Measurements from ENCODE around the gene HPN.

The HPN gene

DNA sequence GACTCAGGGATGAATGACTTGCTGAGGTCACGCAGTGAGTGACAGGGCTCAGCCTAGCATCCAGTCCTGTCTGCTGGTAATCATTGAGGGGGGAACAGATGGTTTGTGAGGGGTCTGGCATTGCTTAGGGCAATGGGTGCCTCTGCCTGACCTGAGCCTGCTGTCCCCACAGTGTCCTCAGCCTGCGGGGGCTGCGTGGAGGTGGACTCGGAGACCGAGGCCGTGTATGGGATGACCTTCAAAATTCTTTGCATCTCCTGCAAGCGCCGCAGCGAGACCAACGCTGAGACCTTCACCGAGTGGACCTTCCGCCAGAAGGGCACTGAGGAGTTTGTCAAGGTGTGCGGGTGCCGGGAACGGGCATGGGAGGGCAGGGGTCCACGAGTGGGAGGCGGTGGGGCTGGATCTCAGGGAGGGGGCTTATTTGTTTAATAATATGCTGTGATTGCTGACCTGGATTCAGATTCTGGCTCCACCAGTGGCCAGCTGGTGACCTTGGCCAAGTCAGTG is 9.1 kb upstream of the HPN start:
- Histone ChIP-seq H3K36me3 (ENCODE audit: control insufficient read depth, insufficient read depth, low read length) (no peaks in the 10 kb centered on the region), H3K9ac (ENCODE audit: low read length) (no peak overlapping the region), H3K4me3 (ENCODE audit: low read length) (no peak overlapping the region), H3K4me1 (ENCODE audit: control insufficient read depth, insufficient read depth, low read length) (peaks cover 6% of the 10 kb centered on the region), H3K9me3 (ENCODE audit: control insufficient read depth, low read length) (no peaks in the 10 kb centered on the region), H3K27me3 (ENCODE audit: control insufficient read depth, insufficient read depth, low read length) (peaks cover 21% of the 10 kb centered on the region)

DNA sequence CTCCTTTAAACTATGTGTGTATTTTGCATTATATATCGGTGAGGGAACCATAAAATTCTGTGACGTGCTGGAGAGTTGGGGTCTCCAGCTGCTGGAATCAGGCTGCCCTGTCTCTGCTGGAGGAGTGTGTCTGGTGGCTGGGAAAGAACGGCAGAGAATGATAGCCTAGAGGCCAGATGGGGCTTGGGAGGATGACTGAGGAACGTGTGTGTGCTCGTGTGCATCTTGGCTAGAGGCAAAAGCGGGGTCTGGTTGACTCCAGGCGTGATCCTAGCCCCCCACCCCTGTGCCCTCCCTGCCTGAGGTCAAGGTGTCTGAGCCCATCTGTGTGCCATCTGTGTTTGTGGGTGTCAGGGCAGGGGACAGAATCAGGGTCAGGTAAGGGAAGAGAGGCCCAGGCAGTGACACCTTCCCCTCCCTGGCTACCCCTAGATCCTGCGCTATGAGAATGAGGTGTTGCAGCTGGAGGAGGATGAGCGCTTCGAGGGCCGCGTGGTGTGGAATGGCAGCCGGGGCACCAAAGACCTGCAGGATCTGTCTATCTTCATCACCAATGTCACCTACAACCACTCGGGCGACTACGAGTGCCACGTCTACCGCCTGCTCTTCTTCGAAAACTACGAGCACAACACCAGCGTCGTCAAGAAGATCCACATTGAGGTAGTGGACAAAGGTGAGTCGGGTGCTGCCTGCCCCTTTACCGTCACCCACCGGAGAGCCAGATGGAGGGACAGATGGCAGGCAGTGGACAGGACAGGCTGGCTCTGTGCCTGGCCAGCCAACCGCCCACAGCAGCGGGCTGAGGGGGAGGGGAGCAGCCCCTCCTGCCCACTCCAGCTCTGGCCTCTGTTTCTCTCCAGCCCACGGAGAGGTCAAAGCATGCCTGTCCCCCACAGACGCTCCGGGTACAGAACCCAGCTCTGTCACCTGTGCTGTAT is 8.2 kb upstream of the HPN start:
- Histone ChIP-seq H3K36me3 (ENCODE audit: control insufficient read depth, insufficient read depth, low read length) (no peaks in the 10 kb centered on the region), H3K27me3 (ENCODE audit: control insufficient read depth, insufficient read depth, low read length) (peaks cover 21% of the 10 kb centered on the region), H3K4me1 (ENCODE audit: control insufficient read depth, insufficient read depth, low read length) (peaks cover 6% of the 10 kb centered on the region), H3K4me3 (ENCODE audit: low read length) (no peak overlapping the region), H3K9me3 (ENCODE audit: control insufficient read depth, low read length) (no peaks in the 10 kb centered on the region), H3K9ac (ENCODE audit: low read length) (no peak overlapping the region)

DNA sequence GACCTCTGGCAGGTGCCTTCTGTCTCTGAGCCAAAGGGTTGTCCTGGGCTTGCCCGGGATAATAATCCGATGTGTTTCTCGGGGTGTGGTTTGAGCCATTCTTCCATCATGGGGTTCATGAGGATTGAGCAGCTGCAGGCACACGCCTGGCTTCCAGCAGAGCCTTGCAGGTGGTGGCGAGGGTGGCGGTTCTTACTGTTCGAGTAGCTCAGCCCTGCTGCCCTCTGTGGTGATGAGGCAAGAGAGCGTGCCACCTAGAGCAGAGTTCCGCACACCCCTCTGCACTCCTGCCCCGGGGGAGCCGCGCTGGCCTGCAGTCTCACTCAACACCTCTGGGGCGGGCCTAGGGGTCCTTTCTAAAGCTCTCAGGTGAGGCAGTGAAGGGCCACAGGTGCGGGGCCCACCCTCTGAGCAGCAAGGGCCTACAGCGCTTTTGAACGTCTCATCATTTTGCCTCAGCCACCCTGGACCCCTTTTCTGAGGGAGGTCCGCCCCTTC is 7.5 kb upstream of the HPN start:
- Histone ChIP-seq H3K4me1 (ENCODE audit: control insufficient read depth, insufficient read depth, low read length) (peaks cover 6% of the 10 kb centered on the region), H3K9ac (ENCODE audit: low read length) (no peak overlapping the region), H3K27me3 (ENCODE audit: control insufficient read depth, insufficient read depth, low read length) (peaks cover 21% of the 10 kb centered on the region)

DNA sequence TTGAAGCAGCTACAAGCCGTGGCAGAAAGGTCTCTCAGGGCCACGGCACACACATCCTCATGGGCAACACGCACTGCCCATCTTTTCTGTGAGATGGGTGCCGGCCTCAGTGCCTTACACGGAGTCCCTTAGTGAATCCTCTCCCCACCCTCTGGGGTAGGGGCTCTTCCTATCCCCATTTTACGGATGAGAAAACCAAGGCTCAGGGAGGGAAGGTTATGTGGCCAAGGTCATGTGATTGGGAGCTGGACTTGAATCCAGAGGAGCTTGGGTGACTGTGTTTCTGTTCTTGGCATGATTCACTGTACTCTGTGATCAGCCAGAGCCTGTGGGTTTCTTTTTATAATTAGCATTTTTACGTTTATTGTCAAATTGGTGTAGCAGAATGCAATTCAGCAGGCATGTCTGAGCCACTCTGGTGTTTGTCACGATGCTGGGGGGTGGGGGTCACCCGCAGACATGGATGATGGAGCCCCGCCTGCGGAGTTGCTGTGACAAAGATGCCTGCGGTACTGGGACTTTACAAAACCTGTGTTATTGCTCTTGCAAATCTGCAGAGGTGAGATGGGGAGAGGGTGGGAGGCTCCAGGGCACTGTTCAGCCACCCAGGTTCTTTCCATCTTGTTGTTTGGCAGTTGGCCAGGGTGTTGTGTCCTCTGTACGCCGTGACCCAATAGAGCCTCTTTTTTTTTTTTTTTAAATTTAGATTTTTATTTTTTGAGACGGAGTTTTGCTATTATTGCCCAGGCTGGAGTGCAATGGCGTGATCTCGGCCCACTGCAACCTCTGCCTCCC is 6.7 kb upstream of the HPN start:
- H3K4me3 ChIP-seq (ENCODE audit: low read length) = no peak overlapping the region
- no peak overlapping the region for H3K9ac ChIP-seq (ENCODE audit: low read length)
- no peaks in the 10 kb centered on the region for H3K36me3 ChIP-seq (ENCODE audit: control insufficient read depth, insufficient read depth, low read length)
- H3K4me1 ChIP-seq (ENCODE audit: control insufficient read depth, insufficient read depth, low read length) = peaks cover 3% of the 10 kb centered on the region
- H3K27me3 ChIP-seq (ENCODE audit: control insufficient read depth, insufficient read depth, low read length) = peaks cover 19% of the 10 kb centered on the region
- no peaks in the 10 kb centered on the region for H3K9me3 ChIP-seq (ENCODE audit: control insufficient read depth, low read length)

More for the DNA sequence above, 7.5 kb upstream of the HPN start:
- Histone ChIP-seq H3K36me3 (ENCODE audit: control insufficient read depth, insufficient read depth, low read length) (no peaks in the 10 kb centered on the region), H3K9me3 (ENCODE audit: control insufficient read depth, low read length) (no peaks in the 10 kb centered on the region), H3K4me3 (ENCODE audit: low read length) (no peak overlapping the region)

DNA sequence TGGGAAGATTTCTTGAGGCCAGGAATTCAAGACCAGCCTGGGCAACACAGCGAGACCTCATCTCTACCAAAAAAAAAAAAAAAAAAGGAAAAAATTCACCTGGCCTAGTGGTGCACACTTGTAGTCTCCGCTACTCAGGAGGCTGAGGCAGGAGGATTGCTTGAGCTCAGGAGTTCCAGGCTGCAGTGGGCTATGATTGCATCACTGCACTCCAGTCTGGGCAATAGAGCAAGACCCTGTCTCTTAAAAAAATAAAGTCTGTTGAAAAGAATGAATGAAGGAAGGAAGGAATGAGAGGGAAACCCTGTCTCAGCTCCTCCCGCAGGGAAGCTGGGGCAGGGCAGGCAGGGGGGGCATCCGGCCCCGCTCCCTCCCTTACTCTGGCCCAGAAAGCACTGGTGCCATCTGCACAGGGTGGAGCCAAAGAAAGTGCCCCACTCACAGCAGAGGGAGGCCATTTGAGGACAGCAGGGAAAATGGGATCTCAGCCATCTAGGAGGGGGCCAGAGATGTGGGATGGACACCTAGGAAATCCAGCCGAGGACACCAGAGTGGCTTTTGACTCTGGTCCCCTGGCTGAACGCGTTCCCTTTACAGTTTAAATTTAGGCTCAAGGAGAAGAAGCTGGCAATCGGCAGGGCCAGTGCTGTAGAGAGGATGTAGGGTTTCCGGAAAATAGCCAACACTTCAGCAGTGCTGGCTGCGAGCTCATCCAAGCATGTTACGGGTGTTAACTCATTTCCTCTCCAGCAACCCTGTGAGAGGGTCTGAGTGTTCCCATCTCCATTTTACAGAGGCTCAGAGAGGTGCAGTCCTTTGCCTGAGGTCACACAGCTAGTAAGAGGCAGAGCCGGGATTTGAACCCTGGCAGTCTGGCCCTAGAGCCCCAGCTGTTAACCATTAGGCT is 3.6 kb upstream of the HPN start:
- H3K4me3 ChIP-seq (ENCODE audit: low read length) = no peak overlapping the region
- no peaks in the 10 kb centered on the region for H3K36me3 ChIP-seq (ENCODE audit: control insufficient read depth, insufficient read depth, low read length)
- H3K27me3 ChIP-seq (ENCODE audit: control insufficient read depth, insufficient read depth, low read length) = peaks cover 2% of the 10 kb centered on the region
- H3K4me1 ChIP-seq (ENCODE audit: control insufficient read depth, insufficient read depth, low read length) = peaks cover 27% of the 10 kb centered on the region
- H3K9ac ChIP-seq (ENCODE audit: low read length) = no peak overlapping the region
- H3K9me3 ChIP-seq (ENCODE audit: control insufficient read depth, low read length) = no peaks in the 10 kb centered on the region

DNA sequence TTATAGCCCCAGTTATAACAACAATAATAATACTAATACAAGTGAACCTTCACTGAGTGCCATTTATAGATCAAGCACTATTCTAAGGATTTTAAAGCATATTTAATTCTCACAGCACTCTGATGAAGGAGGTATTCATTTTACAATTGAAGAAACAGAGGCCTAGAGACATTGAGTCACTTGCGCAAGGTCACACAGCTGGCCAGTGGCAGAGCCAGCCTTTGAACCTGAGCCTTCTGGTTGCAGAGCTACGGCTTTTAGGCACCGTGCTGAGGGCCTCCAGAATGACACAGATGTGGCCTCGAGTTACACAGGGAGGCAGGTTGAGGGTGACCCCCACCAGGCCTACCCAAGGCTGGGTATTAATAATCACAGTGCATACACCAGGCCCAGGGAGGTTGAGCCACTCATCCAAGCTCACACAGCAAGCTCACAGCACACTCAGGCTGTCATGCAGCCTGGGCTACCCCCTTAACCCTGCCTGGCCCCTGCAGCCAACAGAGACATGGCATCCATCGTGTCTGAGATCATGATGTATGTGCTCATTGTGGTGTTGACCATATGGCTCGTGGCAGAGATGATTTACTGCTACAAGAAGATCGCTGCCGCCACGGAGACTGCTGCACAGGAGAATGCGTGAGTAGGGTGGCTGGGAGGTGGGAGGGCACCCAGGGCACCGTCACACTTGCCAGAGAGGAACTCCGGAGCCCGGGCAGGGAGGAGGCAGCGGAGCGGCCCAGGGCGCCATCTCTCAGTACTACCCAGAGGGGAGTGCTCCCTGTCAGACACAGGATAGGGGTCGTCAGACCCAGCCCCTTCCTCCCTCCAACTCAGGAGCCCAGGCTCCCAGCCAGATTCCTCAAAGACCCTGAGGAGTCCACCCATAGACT is 2.7 kb upstream of the HPN start:
- no peak overlapping the region for H3K9ac ChIP-seq (ENCODE audit: low read length)
- no peak overlapping the region for H3K4me3 ChIP-seq (ENCODE audit: low read length)

DNA sequence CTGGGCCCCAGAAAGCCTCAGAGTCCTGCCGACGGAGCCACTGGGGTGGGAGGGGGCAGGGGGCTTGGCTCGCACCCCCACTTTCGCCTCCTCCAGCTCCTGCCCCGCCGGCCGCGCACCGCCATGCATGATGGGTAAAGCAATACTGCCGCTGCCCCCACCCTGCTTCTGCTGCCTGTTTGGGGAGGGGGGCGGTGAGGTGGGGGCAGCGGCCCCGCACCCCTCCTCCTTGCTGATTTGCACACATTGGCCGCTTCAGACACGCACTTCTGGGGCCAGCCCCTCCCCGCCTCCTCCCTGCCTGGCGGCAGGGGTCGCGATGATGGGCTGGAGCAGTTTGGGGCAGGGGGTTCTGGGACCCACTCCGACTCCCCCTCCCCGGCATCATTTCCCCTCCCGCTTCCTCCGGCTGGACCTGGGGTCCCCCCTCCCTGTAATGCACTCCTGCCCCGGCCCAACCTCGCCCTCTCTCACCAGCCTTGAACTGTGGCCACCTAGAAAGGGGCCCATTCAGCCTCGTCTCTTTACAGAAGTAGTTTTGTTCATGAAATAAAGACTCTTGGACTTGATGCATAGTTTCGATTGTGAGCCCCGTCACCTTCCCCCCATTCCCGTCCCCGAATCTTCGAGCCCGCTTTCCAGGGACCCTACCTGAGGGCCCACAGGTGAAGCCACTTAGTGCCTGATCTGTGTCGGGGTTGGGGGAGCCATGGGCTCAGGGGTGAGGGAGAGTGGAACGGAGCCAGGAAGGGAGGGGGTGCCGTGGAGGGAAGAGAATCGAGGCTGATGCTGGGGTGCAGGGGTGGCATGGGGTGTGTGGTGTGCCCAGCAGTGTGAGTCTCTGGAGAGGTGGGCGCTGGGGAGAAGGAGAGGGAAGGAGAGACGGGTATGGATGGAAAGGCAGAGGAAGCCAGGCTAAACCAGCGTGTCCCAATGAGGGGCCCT is 1.4 kb upstream of the HPN start:
- Histone ChIP-seq H3K9me3 (ENCODE audit: control insufficient read depth, low read length) (no peaks in the 10 kb centered on the region), H3K4me3 (ENCODE audit: low read length) (no peak overlapping the region), H3K36me3 (ENCODE audit: control insufficient read depth, insufficient read depth, low read length) (no peaks in the 10 kb centered on the region), H3K27me3 (ENCODE audit: control insufficient read depth, insufficient read depth, low read length) (peaks cover 2% of the 10 kb centered on the region), H3K4me1 (ENCODE audit: control insufficient read depth, insufficient read depth, low read length) (peaks cover 28% of the 10 kb centered on the region), H3K9ac (ENCODE audit: low read length) (peak overlapping the region; percentile 53)

More for the DNA sequence above, 2.7 kb upstream of the HPN start:
- Histone ChIP-seq H3K36me3 (ENCODE audit: control insufficient read depth, insufficient read depth, low read length) (no peaks in the 10 kb centered on the region), H3K4me1 (ENCODE audit: control insufficient read depth, insufficient read depth, low read length) (peaks cover 28% of the 10 kb centered on the region), H3K9me3 (ENCODE audit: control insufficient read depth, low read length) (no peaks in the 10 kb centered on the region), H3K27me3 (ENCODE audit: control insufficient read depth, insufficient read depth, low read length) (peaks cover 2% of the 10 kb centered on the region)

GRCh38 chr19:35040826-35041547 is 534 bp upstream of the HPN start:
- no peaks in the 10 kb centered on the region for H3K9me3 ChIP-seq (ENCODE audit: control insufficient read depth, low read length)
- peaks cover 28% of the 10 kb centered on the region for H3K4me1 ChIP-seq (ENCODE audit: control insufficient read depth, insufficient read depth, low read length)
- peak overlapping the region; percentile 53 for H3K9ac ChIP-seq (ENCODE audit: low read length)
- H3K27me3 ChIP-seq (ENCODE audit: control insufficient read depth, insufficient read depth, low read length) = peaks cover 2% of the 10 kb centered on the region
- H3K4me3 ChIP-seq (ENCODE audit: low read length) = no peak overlapping the region
- no peaks in the 10 kb centered on the region for H3K36me3 ChIP-seq (ENCODE audit: control insufficient read depth, insufficient read depth, low read length)

DNA sequence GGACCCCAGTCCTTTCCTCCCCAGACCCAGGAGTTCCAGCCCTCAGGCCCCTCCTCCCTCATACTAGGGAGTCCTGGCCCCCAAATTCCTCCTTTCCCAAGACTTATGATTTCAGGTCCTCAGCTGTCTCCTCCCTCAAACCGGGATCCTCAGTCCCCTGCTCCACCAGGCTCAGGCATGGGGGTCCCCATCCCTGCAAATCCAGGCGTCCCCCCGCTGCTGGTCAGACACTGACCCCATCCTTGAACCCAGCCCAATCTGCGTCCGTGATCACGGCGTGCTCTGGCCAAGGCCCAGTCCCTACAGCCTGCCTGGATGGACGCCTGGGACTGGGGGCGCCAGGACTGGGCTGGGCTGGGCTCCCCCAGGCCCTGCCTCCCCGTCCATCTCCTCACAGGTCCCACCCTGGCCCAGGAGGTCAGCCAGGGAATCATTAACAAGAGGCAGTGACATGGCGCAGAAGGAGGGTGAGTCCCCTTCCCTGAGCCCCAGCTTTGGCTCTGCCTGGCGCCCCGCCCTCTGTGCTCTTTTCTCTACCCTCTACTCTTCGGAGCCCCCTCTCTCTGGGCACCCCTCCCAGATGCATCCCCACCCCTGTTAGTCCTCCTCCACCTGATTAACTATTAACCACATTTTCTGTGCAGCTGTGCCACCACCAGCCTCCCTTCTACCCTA is 672 bp downstream of the HPN start:
- Histone ChIP-seq H3K27me3 (ENCODE audit: control insufficient read depth, insufficient read depth, low read length) (peaks cover 2% of the 10 kb centered on the region), H3K4me1 (ENCODE audit: control insufficient read depth, insufficient read depth, low read length) (peaks cover 28% of the 10 kb centered on the region), H3K36me3 (ENCODE audit: control insufficient read depth, insufficient read depth, low read length) (no peaks in the 10 kb centered on the region), H3K9ac (ENCODE audit: low read length) (peak overlapping the region; percentile 53), H3K9me3 (ENCODE audit: control insufficient read depth, low read length) (no peaks in the 10 kb centered on the region), H3K4me3 (ENCODE audit: low read length) (no peak overlapping the region)

Measured in mucosa of stomach (tissue), 1 donor.